HL-60 (cell line): ENCODE data around the gene OSBPL8.

Experiments
- CTCF ChIP-seq: IDR thresholded peaks from one replicate; pipeline ENCODE4 v1.5.1; 2011; ENCODE audit warnings: low read length, control low read depth, inconsistent platforms; ENCODE audit not compliant: insufficient read depth
- GABPA ChIP-seq: IDR thresholded peaks from 2 replicates; pipeline ENCODE4 v1.6.1; 2012; ENCODE audit warnings: low read depth
- POLR2AphosphoS5 ChIP-seq: IDR thresholded peaks from 2 replicates; pipeline ENCODE4 v1.6.1; 2012; ENCODE audit warnings: low read depth
- REST ChIP-seq: IDR thresholded peaks from 2 replicates; pipeline ENCODE4 v1.6.1; 2012; ENCODE audit warnings: low read depth; ENCODE audit not compliant: insufficient replicate concordance
- SPI1 ChIP-seq: IDR thresholded peaks from 2 replicates; pipeline ENCODE4 v1.6.1; 2012; ENCODE audit warnings: low read depth, mild to moderate bottlenecking, borderline replicate concordance

DNA sequence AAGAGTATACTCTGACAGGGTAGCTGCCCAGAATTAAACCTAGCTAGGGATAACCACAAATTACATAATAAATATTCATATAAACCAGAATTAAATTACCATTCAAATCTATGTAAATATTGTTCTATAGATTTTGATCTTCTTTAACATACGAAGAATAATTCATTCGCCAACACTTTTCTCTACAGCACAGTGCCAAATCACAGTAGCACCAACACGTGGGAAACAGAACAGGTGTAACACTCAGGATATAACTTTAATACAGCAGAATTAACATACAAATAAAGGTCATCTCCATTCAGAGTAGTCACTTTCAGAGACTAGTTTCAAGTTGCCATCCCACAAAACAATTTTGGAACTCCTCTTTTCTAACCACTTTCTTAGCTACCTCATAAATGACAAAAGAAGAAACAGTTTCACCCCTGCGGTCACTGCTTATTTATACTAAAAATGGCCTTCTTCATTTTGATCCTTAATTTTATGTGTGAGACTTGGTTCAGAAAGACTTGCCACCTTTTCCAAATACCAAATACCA, 15.7 kb downstream of the OSBPL8 start:
- no peak for TF ChIP-seq POLR2AphosphoS5
- no peak for TF ChIP-seq CTCF
- TF ChIP-seq REST: no peak
- TF ChIP-seq SPI1: no peak
- no peak for TF ChIP-seq GABPA
